Vagina (tissue), 2 donors: ENCODE data around the gene PCNX4. TPM values are rescaled to one million over a fixed set of nuclear protein-coding genes. Genes with fewer than 3 reads are reported as not detected.

ENCODE experiments used
- DNase-seq, 2 donors: peaks; one replicate each; pipeline ENCODE4 v3.0.0-alpha.2; 2017; ENCODE audit errors: extremely low spot score in 2 of 2
- H3K27ac ChIP-seq: fragments of 200-600 bp; sonication (generic); one replicate; pipeline ENCODE4 v1.5.1; 2019
- H3K27me3 ChIP-seq: fragments of 200-600 bp; sonication (generic); one replicate; pipeline ENCODE4 v1.5.1; 2019
- H3K36me3 ChIP-seq, 2 donors: fragments of 200-600 bp; sonication (generic); one replicate each; pipeline ENCODE4 v1.5.1; 2017 to 2019
- H3K4me1 ChIP-seq: fragments of 200-600 bp; sonication (generic); one replicate; pipeline ENCODE4 v1.5.1; 2019
- H3K4me3 ChIP-seq, 2 donors: fragments of 200-600 bp; sonication (generic); 1 replicate in 1 of 2; 2 replicates in 1 of 2; pipeline ENCODE4 v1.5.1; 2016 to 2019
- H3K9me3 ChIP-seq: fragments of 200-600 bp; sonication (generic); one replicate; pipeline ENCODE4 v1.5.1; 2019
- POLR2A ChIP-seq, 2 donors: fragments of 450-650 bp; IDR thresholded peaks; one replicate each; pipeline ENCODE4 v1.6.1; 2017; ENCODE audit warnings: antibody characterized with exemption in 2 of 2, mild to moderate bottlenecking in 2 of 2, moderate library complexity in 2 of 2
- POLR2AphosphoS5 ChIP-seq, 2 donors: sonication (generic); formaldehyde crosslinking; IDR thresholded peaks; one replicate each; pipeline ENCODE4 v1.9.0; 2017; ENCODE audit warnings: antibody characterized with exemption in 2 of 2, mild to moderate bottlenecking in 2 of 2, low read depth in 1 of 2; ENCODE audit not compliant: insufficient read depth in 1 of 2
- intact Hi-C: fragments of 100-400 bp; cut with DNase I; formaldehyde crosslinking; loops from one replicate; pipeline ENCODE4 v1.15.1; 2023
- total RNA-seq: library from RNA; depleted of rRNA; stranded (reverse); fragments of >200 nt; gene quantifications from one replicate; pipeline ENCODE4 v1.2.3, GENCODE V29; 2016
- TF ChIP-seq, protein P1 (sequence below), 3 experiments: fragments of 450-650 bp in 2 of 3; fragments of 200-600 bp in 1 of 3; sonication (generic) in 1 of 3; IDR thresholded peaks; one replicate each; pipeline ENCODE4 v1.5.1; 2017 to 2019; ENCODE audit warnings: antibody characterized with exemption in 3 of 3, mild to moderate bottlenecking in 2 of 3, moderate library complexity in 2 of 3

PCNX4 gene
- total RNA-seq, 1 donor from 2014 or later, result 51.6 TPM

DNA sequence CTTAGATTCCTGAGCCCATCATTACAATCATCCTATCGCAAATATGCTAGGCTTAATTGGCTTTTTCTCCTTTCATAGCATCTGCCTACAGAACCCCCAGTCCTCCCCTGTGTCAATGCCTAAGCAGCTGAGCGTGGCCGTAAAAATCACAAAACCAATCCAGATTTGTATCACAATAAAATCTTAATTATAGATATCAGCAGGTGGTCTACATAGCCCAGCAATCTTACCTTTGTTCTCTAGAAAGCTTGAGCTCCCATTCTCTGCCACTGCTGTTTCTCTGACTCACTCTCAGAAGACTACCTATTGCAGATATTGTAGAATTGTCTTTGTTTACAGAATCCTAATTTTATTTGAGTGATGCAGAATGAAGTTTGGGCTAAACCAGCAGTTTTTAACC is 119.4 kb downstream of the PCNX4 start:
- intact Hi-C loops, result no loop called here

DNA sequence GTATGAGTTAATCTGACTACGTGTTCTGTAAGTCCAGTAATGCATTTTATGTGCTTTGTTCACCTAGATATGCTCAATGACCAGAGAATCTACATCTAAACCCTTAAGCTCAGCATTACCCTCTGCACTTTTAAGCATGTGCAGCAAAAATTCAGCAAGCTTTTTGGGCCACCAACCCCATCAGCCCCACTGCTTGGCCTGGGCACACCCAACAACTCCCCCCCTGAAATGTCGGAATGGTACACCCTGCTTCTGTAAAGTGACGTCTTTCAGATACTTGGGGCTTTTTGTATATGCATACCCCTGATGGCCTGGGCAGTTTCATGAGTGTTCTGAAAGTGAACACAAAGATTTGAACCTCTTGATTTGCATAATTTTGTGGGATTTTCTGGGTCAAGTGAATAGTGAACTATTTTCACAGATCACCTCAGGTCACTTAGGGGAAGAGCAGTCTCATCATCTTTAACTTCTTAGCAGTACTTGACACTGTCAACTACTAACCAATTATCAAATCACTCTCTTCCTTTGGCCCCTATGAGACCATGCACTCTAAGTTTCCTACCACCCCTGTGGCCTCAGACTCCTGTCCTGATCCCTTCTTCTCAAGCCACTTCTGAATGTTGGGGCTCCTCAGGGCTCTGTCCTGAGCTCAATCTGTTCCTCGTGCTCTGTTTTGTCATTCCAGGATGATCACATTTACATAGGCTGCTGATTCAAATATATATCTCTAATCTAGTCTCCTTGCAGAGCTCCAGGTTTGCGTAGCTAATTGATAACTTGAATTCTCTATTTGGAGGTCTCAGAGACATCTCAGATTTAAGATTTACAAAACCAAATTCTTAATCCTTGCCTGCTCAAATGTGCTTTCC is 121.0 kb downstream of the PCNX4 start:
- H3K27me3 ChIP-seq, result no peaks in the 10 kb centered on the region
- intact Hi-C loops, result no loop called here
- TF ChIP-seq, protein P1, sequence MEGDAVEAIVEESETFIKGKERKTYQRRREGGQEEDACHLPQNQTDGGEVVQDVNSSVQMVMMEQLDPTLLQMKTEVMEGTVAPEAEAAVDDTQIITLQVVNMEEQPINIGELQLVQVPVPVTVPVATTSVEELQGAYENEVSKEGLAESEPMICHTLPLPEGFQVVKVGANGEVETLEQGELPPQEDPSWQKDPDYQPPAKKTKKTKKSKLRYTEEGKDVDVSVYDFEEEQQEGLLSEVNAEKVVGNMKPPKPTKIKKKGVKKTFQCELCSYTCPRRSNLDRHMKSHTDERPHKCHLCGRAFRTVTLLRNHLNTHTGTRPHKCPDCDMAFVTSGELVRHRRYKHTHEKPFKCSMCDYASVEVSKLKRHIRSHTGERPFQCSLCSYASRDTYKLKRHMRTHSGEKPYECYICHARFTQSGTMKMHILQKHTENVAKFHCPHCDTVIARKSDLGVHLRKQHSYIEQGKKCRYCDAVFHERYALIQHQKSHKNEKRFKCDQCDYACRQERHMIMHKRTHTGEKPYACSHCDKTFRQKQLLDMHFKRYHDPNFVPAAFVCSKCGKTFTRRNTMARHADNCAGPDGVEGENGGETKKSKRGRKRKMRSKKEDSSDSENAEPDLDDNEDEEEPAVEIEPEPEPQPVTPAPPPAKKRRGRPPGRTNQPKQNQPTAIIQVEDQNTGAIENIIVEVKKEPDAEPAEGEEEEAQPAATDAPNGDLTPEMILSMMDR (IDR thresholded peaks at IDR 0.05), result no peak
- no peak for TF ChIP-seq POLR2A (IDR thresholded peaks at IDR 0.05)
- no peak for TF ChIP-seq POLR2AphosphoS5 (IDR thresholded peaks at IDR 0.05; ENCODE audit: insufficient read depth in 1 of 2, low read depth in 1 of 2)
- no peaks in the 10 kb centered on the region for H3K4me1 ChIP-seq
- no peak overlapping the region for H3K27ac ChIP-seq
- H3K4me3 ChIP-seq, result no peak overlapping the region
- no peaks in the 10 kb centered on the region for H3K36me3 ChIP-seq
- H3K9me3 ChIP-seq, result no peaks in the 10 kb centered on the region
- no peak for DNase-seq

More for the DNA sequence above, 119.4 kb downstream of the PCNX4 start:
- no peaks in the 10 kb centered on the region for H3K27me3 ChIP-seq
- no peak for DNase-seq
- no peaks in the 10 kb centered on the region for H3K9me3 ChIP-seq
- H3K4me3 ChIP-seq, result no peak overlapping the region
- no peaks in the 10 kb centered on the region for H3K36me3 ChIP-seq
- TF ChIP-seq, protein P1 (IDR thresholded peaks at IDR 0.05), result no peak
- TF ChIP-seq POLR2AphosphoS5 (IDR thresholded peaks at IDR 0.05; ENCODE audit: insufficient read depth in 1 of 2, low read depth in 1 of 2), result no peak
- no peak for TF ChIP-seq POLR2A (IDR thresholded peaks at IDR 0.05)
- H3K4me1 ChIP-seq, result no peaks in the 10 kb centered on the region
- H3K27ac ChIP-seq, result no peak overlapping the region

DNA sequence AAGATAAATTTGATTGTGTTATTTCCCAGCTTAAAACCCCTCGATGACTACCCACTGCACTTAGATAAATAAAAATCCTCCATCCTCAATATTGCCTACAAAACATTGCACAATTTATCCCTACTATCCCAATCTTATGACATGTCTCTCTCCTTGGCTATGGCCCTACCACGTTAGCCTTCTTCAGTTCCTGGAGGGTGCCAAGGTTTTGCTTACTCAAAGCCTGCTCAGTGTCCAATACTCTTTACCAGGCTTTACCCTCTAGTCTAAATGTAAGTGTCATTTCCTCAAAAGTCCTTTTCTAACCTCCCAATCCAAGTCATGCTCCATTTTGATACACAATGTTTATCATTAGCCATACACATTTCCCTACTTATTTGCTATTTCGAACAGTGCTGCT is 122.3 kb downstream of the PCNX4 start:
- no peaks in the 10 kb centered on the region for H3K36me3 ChIP-seq
- DNase-seq, result no peak
- H3K4me1 ChIP-seq, result no peaks in the 10 kb centered on the region
- intact Hi-C loops, result no loop called here
- TF ChIP-seq POLR2A (IDR thresholded peaks at IDR 0.05) (no peak), POLR2AphosphoS5 (IDR thresholded peaks at IDR 0.05; ENCODE audit: insufficient read depth in 1 of 2, low read depth in 1 of 2) (no peak)
- TF ChIP-seq, protein P1 (IDR thresholded peaks at IDR 0.05), result no peak
- no peaks in the 10 kb centered on the region for H3K27me3 ChIP-seq
- H3K4me3 ChIP-seq, result no peak overlapping the region
- no peak overlapping the region for H3K27ac ChIP-seq
- H3K9me3 ChIP-seq, result no peaks in the 10 kb centered on the region

DNA sequence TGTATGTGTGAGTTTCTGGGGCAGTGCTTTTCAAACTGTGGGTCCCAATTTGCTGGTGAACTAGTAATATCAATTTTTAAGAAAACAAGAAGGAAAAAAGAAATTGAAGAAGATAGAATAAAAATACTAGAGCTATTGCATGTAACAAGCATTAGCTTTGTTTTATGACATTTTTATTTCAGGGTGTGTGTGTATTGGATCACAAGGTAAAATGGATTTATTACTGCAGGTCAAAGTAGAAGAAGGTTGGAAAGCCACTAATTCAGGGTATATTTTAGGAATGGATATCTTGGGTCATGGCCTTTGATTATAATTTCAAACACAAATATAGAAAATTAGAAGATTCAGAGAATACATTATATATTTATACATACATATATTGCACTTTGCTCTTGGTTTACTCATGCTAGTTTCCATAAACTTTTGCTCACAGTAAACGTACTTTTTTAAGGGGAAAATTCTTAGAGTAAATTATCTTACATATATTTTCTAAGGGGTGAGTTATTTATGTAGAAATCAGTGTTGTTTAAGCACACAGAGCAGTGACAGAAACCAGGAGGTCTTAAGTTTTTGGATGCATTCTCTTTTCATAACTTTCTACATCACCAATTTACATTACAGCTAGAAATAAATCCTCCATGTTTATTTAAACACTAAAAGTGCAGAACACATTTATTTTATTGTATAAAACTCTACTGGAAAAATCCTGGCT is 122.8 kb downstream of the PCNX4 start:
- H3K9me3 ChIP-seq, result no peaks in the 10 kb centered on the region

More for the DNA sequence above, 122.8 kb downstream of the PCNX4 start:
- Histone ChIP-seq H3K36me3 (no peaks in the 10 kb centered on the region), H3K27me3 (no peaks in the 10 kb centered on the region), H3K4me1 (no peaks in the 10 kb centered on the region), H3K4me3 (no peak overlapping the region), H3K27ac (no peak overlapping the region)
- TF ChIP-seq POLR2AphosphoS5 (IDR thresholded peaks at IDR 0.05; ENCODE audit: insufficient read depth in 1 of 2, low read depth in 1 of 2) (no peak), POLR2A (IDR thresholded peaks at IDR 0.05) (no peak)
- TF ChIP-seq, protein P1 (IDR thresholded peaks at IDR 0.05), result no peak
- intact Hi-C loops, result no loop called here
- no peak for DNase-seq
